ENCODE data around the gene LRRFIP1. TPM values are rescaled to one million over a fixed set of nuclear protein-coding genes. Genes with fewer than 3 reads are reported as not detected.
"Not testable (repeated sequence)": the region's sequence is repeated elsewhere in the genome, so short reads cannot be mapped to it uniquely, and the experiment has no call there.

Gene LRRFIP1
- total RNA-seq, 4 donors from 2014 or later: 62.8 to 199 (median 121) TPM

DNA sequence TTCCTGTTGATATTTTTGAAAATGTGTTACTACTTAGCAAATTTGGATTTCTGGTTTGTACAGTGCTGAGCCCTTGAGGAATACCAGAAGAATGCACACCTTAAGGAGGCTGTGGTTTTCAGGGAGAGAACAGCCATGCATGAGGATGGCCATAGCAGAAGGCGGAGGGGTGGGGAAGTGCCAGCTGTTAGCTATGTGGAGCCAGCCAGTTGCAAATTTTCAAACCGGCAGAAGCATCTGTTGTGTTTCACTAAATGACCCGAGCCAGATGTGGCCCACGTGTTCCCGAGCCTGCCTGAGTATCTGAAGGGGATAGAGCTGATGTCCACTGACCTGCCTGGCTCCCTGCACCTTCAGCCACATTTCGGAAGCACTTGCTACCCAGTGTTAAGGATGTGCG lies 154.8 kb downstream of the LRRFIP1 start:
- no peak for DNase-seq
- Histone ChIP-seq H3K27me3 (no peaks in the 10 kb centered on the region), H3K27ac (no peak overlapping the region), H3K4me3 (no peak overlapping the region), H3K9me3 (no peaks in the 10 kb centered on the region), H3K36me3 (no peaks in the 10 kb centered on the region), H3K4me1 (no peaks in the 10 kb centered on the region)
- no peak for TF ChIP-seq POLR2A (IDR thresholded peaks at IDR 0.05)
- TF ChIP-seq, protein P1, sequence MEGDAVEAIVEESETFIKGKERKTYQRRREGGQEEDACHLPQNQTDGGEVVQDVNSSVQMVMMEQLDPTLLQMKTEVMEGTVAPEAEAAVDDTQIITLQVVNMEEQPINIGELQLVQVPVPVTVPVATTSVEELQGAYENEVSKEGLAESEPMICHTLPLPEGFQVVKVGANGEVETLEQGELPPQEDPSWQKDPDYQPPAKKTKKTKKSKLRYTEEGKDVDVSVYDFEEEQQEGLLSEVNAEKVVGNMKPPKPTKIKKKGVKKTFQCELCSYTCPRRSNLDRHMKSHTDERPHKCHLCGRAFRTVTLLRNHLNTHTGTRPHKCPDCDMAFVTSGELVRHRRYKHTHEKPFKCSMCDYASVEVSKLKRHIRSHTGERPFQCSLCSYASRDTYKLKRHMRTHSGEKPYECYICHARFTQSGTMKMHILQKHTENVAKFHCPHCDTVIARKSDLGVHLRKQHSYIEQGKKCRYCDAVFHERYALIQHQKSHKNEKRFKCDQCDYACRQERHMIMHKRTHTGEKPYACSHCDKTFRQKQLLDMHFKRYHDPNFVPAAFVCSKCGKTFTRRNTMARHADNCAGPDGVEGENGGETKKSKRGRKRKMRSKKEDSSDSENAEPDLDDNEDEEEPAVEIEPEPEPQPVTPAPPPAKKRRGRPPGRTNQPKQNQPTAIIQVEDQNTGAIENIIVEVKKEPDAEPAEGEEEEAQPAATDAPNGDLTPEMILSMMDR (IDR thresholded peaks at IDR 0.05): no peak
- intact Hi-C loops (cut with DNase I; ENCODE audit: low total_unique reads): no loop called here

DNA sequence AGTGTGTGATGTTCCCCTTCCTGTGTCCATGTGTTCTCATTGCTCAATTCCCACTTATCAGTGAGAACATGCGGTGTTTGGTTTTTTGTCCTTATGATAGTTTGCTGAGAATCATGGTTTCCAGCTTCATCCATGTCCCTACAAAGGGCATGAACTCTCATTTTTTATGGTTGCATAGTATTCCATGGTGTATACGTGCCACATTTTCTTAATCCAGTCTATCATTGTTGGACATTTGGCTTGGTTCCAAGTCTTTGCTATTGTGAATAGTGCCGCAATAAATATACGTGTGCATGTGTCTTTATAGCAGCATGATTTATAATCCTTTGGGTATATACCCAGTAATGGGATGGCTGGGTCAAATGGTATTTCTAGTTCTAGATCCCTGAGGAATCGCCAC lies 156.3 kb downstream of the LRRFIP1 start:
- intact Hi-C loops (cut with DNase I; ENCODE audit: low total_unique reads); H3K27me3 ChIP-seq; H3K36me3 ChIP-seq; DNase-seq; H3K9me3 ChIP-seq; H3K4me3 ChIP-seq; H3K4me1 ChIP-seq; H3K27ac ChIP-seq: not testable (repeated sequence)

DNA sequence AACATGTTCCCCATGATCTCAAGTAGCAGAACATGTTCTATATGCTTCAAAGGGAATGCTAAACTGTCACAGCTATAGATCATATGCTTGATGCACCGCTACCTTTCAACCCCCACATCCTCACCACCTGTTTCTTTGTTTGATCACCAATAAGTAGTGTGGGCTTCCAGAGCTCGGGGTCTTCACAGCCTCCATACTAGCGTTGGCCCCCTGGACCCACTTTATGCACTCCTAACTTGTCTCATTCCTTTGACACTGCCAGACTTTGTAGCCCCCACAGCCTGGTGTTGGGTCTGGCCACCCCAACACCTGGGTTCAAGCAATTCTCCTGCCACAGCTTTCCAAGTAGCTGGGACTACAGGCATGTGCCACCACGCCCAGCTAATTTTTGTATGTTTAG lies 159.5 kb downstream of the LRRFIP1 start:
- Histone ChIP-seq H3K4me1 (no peaks in the 10 kb centered on the region), H3K27me3 (no peaks in the 10 kb centered on the region), H3K9me3 (no peaks in the 10 kb centered on the region), H3K27ac (no peak overlapping the region), H3K36me3 (no peaks in the 10 kb centered on the region), H3K4me3 (no peak overlapping the region)
- no peak for DNase-seq
- intact Hi-C loops (cut with DNase I; ENCODE audit: low total_unique reads): no loop called here
- TF ChIP-seq, protein P1 (IDR thresholded peaks at IDR 0.05): no peak
- TF ChIP-seq POLR2A (IDR thresholded peaks at IDR 0.05): no peak

DNA sequence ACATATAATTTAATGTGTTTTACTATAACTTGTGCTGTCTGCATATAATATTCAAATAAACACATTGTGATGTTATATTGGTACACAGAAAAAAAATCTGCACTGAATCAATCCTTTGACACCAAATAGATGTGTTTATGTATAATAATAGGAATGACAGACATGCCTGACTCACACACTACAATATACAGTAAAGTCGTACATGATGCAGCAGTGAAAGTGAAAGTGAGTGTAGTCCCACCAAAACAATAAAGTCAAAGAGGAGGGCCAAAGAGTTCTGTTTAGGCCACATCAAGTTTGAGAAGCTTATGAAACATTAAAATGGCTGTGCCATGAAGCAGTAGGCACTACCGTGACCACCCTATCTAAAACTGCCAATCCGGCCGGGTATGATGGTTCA lies 163.0 kb downstream of the LRRFIP1 start:
- TF ChIP-seq, protein P1 (IDR thresholded peaks at IDR 0.05): no peak
- TF ChIP-seq POLR2A (IDR thresholded peaks at IDR 0.05): no peak
- intact Hi-C loops (cut with DNase I; ENCODE audit: low total_unique reads): no loop called here
- Histone ChIP-seq H3K4me3 (no peak overlapping the region), H3K27me3 (no peaks in the 10 kb centered on the region), H3K36me3 (no peaks in the 10 kb centered on the region), H3K27ac (no peak overlapping the region), H3K4me1 (no peaks in the 10 kb centered on the region), H3K9me3 (no peaks in the 10 kb centered on the region)
- no peak for DNase-seq

DNA sequence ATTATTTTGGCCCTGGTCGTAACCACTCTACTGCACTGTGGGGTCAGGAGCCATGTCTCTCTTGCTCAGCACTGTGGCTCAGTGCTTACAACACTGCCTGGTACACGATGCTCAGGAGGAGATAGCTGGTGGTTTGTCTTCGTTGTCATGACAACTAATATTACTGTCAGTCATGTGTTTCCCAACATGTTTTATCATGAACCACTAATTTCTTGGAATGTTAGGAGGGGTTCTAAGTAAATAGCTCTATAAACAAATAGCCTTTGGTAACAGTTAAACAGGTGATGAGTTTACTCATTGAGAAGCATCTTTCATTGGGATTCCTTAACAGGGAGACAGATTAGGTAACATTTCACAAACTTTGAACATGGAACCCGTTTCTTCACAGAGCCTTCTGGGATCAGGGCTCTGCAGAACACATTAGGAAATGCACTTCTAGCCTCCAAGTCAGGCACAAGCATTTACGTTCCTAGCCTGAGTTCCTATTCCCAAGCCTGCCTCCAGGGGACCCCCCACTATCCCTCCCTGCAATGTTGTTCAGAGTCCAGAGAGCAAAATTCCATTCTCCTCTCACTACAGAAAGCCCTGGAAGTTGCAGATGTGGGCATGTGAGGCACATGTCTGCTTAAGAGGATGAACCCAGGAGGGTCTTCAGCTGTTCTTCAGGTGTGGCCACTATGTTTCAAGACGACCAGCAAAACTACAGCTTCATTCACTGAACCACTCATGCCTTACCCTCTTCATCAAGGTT lies 164.8 kb downstream of the LRRFIP1 start:
- no peaks in the 10 kb centered on the region for H3K9me3 ChIP-seq
- DNase-seq: no peak
- H3K4me3 ChIP-seq: no peak overlapping the region
- intact Hi-C loops (cut with DNase I; ENCODE audit: low total_unique reads): no loop called here
- no peaks in the 10 kb centered on the region for H3K27me3 ChIP-seq
- no peak for TF ChIP-seq POLR2A (IDR thresholded peaks at IDR 0.05)
- TF ChIP-seq, protein P1 (IDR thresholded peaks at IDR 0.05): no peak
- H3K36me3 ChIP-seq: no peaks in the 10 kb centered on the region
- H3K4me1 ChIP-seq: no peaks in the 10 kb centered on the region
- H3K27ac ChIP-seq: no peak overlapping the region

Data from uterus (tissue), 4 donors.